LHCN-M2 (cell line): ENCODE measurements around the gene CAPN7. TPM values are rescaled to one million over a fixed set of nuclear protein-coding genes. Genes with fewer than 3 reads are reported as not detected.

ENCODE experiments used
- DNase-seq: peaks from one replicate; pipeline ENCODE4 v3.0.0-alpha.2; 2012; ENCODE audit warnings: low read depth
- total RNA-seq: library from RNA; depleted of rRNA; stranded (reverse); fragments of >200 nt; gene quantifications from 2 replicates; pipeline ENCODE4 v1.2.3, GENCODE V29; 2014

The CAPN7 gene
- total RNA-seq, 1 experiment from 2014 or later: 26.6 TPM

DNA sequence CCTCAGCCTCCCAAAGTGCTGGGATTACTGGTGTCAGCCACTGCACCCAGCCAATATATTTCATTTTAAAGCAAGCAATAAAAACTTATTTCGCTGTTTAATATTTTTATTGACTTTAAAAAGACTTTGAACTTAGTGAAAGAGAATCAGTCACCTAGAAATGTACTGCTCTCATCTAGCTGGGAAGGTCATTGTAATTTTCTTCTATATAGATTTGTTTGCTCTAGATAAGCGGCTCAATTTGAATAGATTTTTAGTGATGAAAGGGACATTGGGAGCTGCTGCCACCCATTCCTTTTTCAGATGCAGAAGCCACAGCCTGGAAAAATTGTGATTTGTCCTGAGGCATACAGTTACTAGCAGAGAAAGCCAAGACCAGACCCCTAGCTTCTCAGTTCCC is 40.1 kb downstream of the CAPN7 start:
- DNase-seq: no peak

DNA sequence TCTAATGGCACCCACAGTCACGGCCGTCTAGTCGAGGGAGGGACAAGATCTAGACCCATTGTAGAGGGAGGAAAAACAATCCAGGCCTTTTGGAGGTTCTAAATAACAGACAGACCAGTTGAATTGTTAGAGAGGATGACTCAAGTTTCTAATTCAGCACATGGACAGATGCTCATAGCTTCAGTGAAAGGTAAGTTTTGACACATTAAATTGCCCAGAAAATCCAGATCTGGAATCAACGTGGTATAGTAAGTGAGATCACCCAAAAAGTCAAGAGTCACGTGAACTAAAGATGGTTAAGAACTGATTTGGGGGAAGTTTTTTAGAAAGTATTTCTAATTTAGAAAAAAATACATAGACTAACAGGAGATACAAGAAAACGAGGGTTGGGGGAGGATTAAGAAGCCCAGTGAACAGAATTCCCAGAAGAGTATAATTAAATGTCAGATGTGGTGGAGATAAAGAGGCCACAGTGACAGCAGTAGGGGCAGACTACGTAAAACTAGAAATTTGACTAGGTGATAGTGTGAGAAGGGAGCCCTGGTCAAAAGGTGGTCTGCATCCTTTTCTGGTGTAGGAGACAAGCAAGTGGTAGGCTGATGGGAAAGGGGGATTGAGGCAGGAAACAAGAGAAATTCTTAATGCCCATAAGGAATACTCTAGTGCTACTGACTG is 47.1 kb downstream of the CAPN7 start:
- DNase-seq: no peak

DNA sequence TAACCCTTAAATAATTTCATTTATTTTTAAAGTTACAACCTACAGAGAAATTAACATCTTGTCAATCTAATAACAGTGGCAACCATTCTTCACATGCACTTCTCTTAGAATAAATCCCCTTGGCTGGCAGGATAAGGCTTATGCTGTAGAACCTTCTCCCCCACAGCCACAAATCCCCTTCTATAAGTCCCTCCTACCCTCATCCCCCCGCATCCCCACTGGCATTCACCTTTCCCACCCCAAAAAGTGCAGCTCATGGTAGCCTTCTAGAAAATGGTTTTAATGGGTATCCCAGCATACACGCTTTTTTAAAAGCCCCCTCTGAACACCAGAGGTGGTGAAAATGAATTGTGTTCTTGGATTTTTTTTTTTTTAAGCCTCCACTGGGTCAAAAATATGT is 49.2 kb downstream of the CAPN7 start:
- DNase-seq: no peak

DNA sequence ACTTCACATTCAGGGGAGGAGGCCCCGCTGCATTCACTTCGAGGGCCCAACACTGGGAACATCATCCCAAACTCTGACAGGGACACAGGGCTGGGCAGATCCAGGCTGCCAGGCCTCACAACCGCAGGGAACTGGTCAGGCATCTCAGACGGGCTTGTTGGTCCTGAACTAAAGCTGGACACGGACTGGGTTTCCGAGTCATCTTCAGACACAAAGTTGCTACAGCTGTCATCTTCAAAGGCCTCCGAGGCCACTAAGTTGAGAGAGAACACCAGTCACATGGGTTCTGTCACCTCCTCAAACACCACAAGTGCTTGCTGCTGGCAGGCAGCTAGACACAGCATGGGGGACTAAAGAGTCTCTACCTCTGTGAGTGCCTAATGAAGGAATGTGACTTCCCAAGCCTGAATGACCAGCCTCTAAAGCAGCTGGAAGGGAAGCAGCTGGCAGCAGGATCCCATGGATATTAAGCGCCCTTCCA is 50.9 kb downstream of the CAPN7 start:
- peak; percentile 48 for DNase-seq

DNA sequence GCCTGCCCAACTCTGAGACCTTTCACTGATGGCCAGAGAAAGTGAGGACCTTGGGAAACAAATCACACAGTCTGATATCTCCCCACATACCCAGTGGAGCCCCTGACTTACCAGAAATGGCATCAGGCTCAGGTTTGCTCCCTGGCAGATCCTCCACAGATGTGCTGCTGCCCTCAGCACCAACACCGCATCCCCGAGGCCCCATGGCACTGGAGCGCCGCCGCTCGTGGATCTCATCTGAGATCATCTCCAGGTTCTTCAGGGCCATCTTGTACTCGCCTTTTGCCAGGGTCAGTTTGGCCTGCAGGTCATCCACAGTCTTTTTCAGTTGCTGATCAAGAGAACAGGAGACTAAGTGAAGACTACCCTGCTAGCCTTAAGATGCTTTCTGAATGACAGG is 52.7 kb downstream of the CAPN7 start:
- no peak for DNase-seq

DNA sequence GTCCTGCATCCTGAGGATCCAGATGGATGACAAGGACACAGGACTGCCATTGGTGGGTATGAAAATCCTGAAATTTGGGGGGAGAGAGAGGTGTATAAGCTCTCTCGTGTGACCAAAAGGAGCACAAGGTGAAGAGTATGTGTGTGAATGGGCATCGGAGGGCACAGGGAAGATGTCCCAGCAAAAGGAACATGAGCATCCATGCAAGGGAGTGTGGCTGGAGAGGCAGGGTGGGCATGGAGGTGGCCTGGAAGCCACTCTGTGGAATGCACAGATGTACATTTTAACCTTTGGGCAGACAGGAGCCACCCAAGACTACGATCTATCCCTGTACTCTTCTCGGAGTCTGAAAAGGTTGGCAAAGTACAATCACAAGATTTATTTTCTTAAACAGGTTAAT is 54.5 kb downstream of the CAPN7 start:
- DNase-seq: no peak

DNA sequence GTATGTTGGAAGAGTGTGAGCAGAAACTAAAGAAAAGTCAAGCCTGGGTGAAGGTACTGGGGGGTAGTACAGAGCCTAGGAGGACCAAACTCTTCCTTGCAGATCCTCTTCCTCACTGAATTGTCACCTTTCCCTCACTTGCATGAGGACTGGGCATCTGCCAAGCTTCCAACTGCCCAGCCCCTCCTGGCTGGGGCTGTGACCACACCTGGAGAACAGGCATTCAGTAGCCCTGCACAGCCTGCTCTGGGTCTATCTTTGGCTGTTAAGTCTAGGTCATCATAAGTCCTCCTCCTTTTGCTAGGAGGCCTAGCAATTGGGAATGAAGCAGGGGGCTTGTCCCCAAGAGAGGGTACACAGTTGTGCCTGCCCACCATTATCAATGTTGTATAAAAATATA is 55.2 kb downstream of the CAPN7 start:
- no peak for DNase-seq

DNA sequence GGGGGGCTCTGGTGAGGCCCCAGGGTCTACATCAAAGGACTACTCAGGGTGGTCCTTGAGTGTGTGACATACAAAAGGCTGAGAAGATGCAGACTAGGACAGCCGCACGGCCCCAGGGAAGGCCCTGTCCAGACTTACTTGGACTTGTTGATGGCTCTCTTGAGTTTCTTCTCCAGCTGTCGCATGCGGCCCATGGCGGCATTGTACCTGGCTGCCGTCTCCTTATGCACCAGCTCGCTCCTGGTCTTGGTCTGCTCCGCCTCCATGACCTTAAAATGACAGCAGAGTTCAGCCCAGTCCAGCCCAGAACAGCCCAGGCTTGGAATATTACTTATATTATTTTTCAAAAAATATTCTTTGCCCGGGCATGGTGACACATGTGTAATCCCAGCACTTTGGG is 56.0 kb downstream of the CAPN7 start:
- no peak for DNase-seq

DNA sequence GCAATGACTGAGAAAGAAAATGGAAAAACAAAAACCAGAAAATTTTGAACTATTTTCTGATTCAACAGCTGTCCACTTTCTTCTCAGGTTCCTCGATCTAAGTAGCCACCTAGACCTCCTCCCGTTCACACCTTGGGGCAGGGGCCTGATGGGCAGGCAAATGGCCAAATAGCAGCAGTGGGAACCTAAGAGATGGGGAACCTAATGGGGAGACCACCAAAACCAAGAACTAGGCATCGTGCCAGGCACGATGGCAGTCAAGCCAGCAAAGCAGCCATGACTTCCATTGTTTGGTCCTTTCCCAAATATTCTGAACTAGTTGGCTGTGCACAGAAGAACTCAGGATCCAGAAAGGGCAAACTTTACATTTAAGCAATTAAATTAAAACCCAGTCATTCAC is 57.1 kb downstream of the CAPN7 start:
- DNase-seq: no peak

DNA sequence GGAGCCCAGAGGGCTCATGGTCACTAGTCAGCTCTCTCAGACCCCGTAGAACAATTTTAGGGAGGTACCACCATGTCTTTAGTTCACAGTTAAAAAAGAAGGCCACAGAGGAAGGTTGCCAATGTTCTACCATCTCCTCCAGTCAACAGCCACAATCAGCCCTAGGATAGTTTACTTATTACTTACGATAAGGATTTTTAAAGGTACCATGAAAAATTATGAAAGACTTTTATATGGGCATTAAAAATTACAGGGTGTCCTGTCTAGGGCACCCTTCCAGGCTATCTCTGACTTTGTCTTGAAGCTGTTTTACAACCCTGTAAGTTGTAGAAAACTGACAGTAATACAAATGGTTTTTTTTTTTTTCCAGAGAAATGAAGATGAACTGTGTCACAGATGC is 57.9 kb downstream of the CAPN7 start:
- DNase-seq: no peak

DNA sequence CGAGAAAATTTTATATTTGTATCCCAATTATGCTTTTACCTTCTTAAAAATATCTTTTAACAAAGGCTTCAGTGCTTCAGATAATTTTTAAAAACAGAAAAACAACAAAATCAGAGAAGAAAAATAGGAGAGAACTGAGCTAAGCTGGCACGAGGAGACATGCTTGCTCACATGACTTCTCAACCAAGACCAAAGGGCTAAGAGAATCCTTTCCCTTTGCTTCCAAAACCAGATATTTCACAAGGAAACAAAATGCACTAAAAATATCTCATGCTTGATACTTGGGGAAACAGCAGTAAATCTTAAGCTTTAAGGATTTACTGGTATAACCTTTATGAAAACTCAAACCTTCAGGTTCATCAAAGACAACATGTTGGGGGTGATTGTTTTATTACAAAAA is 58.4 kb downstream of the CAPN7 start:
- DNase-seq: no peak

DNA sequence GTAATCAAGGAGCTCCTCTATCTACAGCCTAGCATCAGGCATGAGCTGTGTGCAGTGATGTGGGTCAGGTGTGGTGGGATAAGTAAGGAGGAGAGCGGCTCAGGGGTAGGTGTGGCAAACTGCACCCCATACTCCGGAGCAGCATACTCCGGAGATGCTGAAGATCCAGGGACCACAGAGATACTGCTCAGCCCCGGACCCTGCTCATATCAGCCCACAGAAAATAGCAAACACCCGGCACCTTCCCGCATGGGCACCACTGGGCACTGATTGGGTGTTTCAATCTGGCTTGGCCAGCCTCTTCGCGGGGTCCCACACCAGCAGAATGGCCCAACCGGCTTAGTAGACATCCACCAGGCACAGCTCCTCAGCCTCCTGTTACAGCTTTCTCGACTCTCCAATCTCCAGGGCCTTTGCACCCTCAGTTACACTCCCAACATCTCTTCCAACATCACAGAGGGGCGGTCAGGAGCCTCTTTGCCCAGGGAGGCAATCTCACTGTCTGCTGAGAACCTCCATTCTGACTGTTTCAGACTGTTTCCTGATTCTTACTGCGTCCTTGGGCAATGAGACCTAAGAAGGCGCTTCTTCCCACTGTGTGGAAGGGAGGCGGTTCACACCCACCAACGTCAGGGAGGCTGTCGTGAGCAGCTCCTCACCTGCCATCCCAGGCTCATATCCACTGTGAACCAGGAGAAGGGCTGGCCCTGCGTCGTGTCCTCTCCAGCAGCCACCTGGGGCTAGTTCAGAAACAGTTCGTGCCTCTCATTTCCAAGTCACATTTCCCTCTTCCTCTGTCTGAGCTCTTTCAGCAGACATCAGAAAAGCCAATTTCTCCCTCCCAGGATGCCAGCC is 59.8 kb downstream of the CAPN7 start:
- DNase-seq: no peak

DNA sequence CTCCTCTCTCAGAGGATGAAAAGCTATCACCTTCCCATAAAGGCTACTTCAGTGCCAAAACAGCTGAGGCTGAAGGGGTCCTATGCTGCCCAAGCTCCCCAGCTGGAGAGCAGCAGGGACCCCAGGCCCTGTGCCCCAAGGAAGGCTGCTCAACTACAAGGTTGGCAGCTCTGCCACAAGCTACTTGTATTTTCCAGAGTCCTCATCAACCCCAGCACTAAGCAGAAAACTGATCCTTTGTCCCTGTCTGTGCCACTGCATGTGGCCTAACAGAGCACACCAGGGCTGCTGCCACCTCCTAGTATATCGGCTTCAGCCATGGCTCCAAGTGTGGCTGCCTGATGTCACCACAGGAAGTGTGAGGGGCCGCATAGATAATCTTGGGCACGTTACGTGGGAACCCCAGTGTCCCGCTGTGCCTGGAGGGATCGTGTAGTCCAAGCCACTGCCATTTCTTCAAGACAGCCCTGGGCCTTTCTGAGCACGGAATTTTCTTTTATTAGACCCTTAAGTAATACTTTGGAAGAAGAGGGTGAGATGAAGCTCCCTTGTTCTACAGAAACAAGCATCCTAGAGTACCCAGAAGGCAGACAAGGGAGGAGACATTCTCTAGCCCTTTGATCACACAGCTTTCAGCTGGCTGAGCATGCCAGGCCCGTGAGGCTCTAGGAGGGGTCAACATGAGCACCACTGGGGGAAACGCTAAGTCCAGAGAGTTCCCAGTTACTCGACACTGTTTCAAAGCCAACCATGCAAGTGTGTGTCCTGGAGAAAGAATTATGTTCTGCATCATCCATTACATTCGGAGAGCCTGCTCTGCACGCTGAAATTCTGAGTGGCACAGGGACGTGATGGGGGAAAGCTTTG is 60.7 kb downstream of the CAPN7 start:
- no peak for DNase-seq

DNA sequence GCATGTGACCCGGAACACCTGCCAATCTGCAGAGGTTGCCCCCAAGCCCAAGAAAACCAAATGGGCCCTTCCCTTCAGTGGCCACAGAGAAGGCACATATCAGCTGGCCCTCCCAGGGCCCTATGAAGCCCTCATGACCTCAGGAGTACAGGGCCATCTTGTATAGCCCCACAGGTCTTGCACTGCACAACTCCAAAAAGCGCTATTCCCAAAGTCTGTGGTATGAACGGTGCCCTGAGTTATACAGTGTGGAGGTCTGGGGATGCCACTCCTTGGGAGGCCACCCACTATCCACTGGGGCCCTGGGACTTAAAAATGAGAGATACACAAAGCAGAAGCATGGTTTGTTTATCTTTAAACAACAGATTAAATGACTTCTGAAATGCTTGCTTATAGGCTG is 61.5 kb downstream of the CAPN7 start:
- no peak for DNase-seq

DNA sequence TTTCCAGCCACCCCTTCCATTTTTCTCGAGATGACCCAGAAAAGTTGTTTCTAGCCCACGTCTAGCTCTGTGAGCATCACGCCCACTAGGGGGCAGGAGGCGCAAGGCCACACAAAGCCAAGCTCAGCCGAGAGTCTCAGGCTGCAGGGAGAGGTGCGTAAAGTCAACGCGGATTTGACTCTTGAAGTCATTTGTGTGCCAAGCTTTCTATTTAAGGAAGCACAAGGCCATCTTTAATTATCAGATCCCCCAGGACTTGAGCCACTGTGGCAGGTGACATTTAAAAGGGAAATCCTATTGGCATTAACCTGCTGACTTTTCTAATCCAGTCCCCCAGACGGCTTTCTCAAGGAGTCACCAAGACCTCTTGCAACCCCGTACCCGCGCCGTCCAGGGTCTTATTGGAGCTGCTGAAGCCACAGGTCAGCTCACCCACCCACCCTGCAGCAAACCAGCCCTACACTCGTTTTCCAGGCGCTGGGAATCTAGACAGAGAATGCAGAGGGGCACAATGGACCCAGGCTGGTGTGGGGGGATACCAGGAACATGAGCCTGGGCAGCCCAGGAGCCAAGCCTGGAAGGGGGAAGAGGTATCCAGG is 62.1 kb downstream of the CAPN7 start:
- peak; percentile 79 for DNase-seq

DNA sequence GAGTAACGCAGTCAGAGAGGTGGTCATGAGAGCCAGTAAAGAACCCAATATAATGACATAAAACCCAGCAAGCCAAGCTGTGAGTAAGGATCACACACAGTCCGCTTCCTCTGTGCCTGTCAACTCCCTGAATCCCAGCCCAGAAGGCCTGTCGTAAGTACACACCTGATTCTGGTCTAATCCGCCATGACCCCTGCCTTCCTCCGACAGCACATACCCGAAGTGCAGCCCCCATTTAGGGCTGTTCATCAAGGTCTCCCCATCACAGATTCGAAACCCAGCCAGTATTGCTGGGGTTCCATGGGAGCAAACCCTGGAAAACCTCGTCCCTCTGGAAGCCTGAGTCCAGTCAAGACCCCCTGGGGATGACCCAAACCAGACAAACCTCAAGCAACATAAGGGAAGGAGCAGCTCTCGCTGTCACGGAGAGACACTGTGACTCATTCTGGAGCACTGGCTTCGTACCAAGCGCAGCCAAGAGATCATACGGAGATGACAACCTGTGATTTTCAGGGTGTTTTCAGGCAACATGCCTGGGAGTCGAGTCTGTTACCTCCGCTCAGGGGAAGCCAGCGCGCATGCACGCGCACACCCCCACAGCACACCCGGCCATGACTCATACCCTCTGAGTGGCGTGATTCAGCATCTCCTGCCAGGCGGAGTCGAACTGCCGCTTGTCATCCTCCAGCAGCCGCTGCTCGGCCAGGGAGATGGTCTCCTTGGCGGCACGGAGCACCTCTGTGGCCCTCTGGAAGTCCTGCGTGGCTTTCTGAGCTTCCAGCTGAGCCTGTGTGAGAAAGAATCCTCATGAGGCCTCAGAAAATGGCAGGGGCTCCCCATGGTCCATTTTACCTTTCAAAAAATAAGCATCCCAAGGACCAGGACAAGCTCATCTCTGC is 63.3 kb downstream of the CAPN7 start:
- DNase-seq: peak; percentile 94

DNA sequence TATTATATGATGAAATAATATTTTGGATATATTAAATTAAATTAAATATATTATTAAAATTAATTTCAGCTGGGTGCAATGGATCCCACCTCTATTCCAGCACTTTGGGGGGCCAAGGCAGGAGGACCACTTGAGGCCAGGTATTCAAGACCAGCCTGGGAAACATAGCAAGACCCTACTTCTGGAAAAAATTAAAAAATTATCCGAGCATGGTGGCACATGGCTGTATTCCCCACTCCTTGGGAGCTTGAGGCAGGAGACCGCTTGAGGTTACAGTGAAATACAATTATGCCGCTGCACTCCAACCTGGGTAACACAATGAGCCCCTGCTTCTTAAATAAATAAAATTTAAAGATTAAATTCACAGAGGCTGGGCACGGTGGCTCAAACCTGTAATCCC is 65.0 kb downstream of the CAPN7 start:
- no peak for DNase-seq

DNA sequence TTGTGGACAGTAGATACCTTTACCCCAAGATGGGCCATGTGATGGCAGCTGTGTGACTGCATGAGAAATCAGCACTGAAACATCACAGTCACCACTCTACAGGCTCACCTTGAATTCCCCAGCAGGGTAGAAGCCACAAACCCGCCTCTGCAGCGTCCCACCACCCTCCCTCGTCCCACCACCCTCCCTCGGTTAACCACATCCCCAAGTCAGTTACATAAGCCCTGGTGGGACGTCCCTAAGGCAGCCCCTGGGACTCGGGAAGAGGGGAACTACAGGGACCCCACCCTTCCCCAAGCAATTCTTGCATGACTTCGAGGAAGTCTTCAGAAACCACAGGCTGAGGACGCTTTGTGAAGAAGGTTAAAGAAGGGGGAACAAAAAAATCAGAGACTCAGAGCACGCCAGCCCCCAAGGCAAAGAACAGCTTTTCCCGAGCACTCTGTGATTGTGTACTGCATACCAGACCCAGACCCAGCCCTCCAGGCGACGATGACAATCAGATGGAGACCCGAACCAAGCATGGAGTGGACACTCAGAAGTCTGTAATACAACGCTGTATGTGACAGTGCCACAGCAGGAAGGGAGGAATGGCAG is 65.8 kb downstream of the CAPN7 start:
- no peak for DNase-seq

DNA sequence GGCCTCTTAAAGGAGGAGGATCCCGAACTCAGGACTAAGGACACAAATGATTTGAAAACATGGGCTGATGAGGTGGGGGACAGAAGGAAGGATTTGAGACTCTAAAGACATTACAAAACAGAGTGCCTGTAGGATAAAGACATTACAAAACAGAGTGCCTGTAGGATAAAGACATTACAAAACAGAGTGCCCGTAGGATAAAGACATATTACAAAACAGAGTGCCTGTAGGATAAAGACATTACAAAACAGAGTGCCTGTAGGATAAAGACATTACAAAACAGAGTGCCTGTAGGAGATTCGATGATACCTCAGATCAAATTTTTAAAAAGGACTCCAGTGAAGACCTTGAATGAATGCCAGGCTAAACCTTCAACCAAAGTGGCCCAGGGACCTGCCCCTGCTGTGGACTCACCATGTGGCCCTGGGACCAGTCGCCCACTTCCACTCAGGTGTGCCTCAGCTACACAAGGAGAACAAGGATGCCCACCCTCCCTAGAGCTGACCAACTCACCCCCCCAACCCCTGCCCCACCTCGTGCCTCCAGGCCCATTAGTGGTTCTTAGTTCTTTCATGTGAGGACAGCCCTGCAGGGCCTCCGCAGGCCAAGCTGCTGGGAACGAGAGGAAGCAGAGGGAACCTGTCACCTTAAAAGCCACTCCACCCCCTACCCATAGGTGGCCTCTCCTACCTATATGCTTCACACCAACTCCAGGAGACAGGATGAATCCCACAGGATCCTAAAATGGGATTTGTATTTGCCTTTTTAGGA is 66.6 kb downstream of the CAPN7 start:
- DNase-seq: no peak
